Effector CD4-positive, alpha-beta T cell (primary cell): ENCODE results near the gene SERPINA9.
"Not testable (repeated sequence)": the region's sequence is repeated elsewhere in the genome, so short reads cannot be mapped to it uniquely, and the experiment has no call there.

Experiments
- DNase-seq: peaks from one replicate; pipeline ENCODE4 v3.0.0-alpha.2; 2020

SERPINA9 gene

GRCh38 chr14:94421316-94421715 is 54.7 kb downstream of the SERPINA9 start:
- no peak for DNase-seq

- not testable (repeated sequence) for DNase-seq
Observed at GRCh38 chr14:94417497-94418205, 58.3 kb downstream of the SERPINA9 start.
